ENCODE measurements around the gene C1S. TPM values are rescaled to one million over a fixed set of nuclear protein-coding genes. Genes with fewer than 3 reads are reported as not detected.
A peak's percentile ranks its signal among the peaks of the same experiment; 100 is the strongest.
"Not testable (repeated sequence)": the region's sequence is repeated elsewhere in the genome, so short reads cannot be mapped to it uniquely, and the experiment has no call there.

C1S gene
- total RNA-seq, result 10 to 100 TPM; 58.1 to 90.8 (median 85.9) TPM

- Histone ChIP-seq H3K27ac (peak within 1 kb of the TSS; percentile 78 to 80 (median 79)), H3K4me1 (peaks cover 14 to 25% of the 10 kb centered on the region in 2 donors), H3K4me3 (peak within 1 kb of the TSS; percentile 40 to 53 (median 44)), H3K27me3 (no peaks in the 10 kb centered on the region), H3K36me3 (peaks cover 0 to 5% of the 10 kb centered on the region in 2 donors), H3K9me3 (no peaks in the 10 kb centered on the region)
- TF ChIP-seq POLR2A (IDR thresholded peaks at IDR 0.05), result peak; percentile 35 to 41
- peak; percentile 86 to 97 (median 91) for TF ChIP-seq CTCF (IDR thresholded peaks at IDR 0.05 in 4 of 5, conservative IDR thresholded peaks at IDR 0.05 in 1 of 5)
- in situ Hi-C loops (cut with MboI; ENCODE audit: low sequenced_read_pairs in 4 of 4), result loop anchor here in 3 of 4 donors (5.0 kb wide), 2 partner anchors 47 to 52 kb away; partner anchors contain the start of gene C1RL (in 1 of the 3)
- intact Hi-C loops (cut with DNase I; ENCODE audit: low total_unique reads), result loop anchor here (1.0 kb wide), 3 partner anchors 32 to 53 kb away; partner anchors contain the start of genes C1R and C1RL
- peak; percentile 99 for ATAC-seq
- peak; percentile 79 to 87 for DNase-seq
Measured at GRCh38 chr12:7060353-7060954, at the start of gene C1S. C1S (plus strand) TSS chr12:7060718; CDS start chr12:7061913, 1,195 bp downstream.

- in situ Hi-C loops (cut with MboI; ENCODE audit: low sequenced_read_pairs in 4 of 4); H3K36me3 ChIP-seq: not testable (repeated sequence)
- H3K27ac ChIP-seq, result peak overlapping the region; percentile 75 to 98 (median 88)
Measured at GRCh38 chr12:7011398-7011797, 49.1 kb upstream of the C1S start.

GRCh38 chr12:7012024-7012607 is 48.4 kb upstream of the C1S start:
- Histone ChIP-seq H3K27me3 (no peaks in the 10 kb centered on the region), H3K9me3 (no peaks in the 10 kb centered on the region), H3K4me3 (no peak overlapping the region), H3K27ac (peak overlapping the region; percentile 75 to 98 (median 88)), H3K4me1 (peaks cover 80 to 90% of the 10 kb centered on the region in 2 donors), H3K36me3 (peaks cover 0 to 8% of the 10 kb centered on the region in 2 donors)
- TF ChIP-seq CTCF (IDR thresholded peaks at IDR 0.05 in 4 of 5, conservative IDR thresholded peaks at IDR 0.05 in 1 of 5) (no peak), POLR2A (IDR thresholded peaks at IDR 0.05) (no peak)
- ATAC-seq (peak; percentile 91 to 92), DNase-seq (peak in 1 of 2 donors; percentile 35)
- intact Hi-C loops (cut with DNase I; ENCODE audit: low total_unique reads), result no loop called here
- in situ Hi-C loops (cut with MboI; ENCODE audit: low sequenced_read_pairs in 4 of 4), result no loop called here

More at GRCh38 chr12:7011398-7011797, 49.1 kb upstream of the C1S start:
- H3K27me3 ChIP-seq; intact Hi-C loops (cut with DNase I; ENCODE audit: low total_unique reads); H3K9me3 ChIP-seq; H3K4me3 ChIP-seq: not testable (repeated sequence)
- peaks cover 80 to 90% of the 10 kb centered on the region in 2 donors for H3K4me1 ChIP-seq
- DNase-seq (peak in 1 of 2 donors; percentile 43), ATAC-seq (peak in 1 of 2 donors; percentile 45)

- Histone ChIP-seq H3K4me1 (peaks cover 80 to 85% of the 10 kb centered on the region in 2 donors), H3K4me3 (no peak overlapping the region), H3K9me3 (no peaks in the 10 kb centered on the region), H3K36me3 (peaks cover 0 to 8% of the 10 kb centered on the region in 2 donors), H3K27ac (peak overlapping the region; percentile 75 to 98 (median 88)), H3K27me3 (no peaks in the 10 kb centered on the region)
- in situ Hi-C loops (cut with MboI; ENCODE audit: low sequenced_read_pairs in 4 of 4), result no loop called here
- DNase-seq (no peak), ATAC-seq (no peak)
- TF ChIP-seq CTCF (IDR thresholded peaks at IDR 0.05 in 4 of 5, conservative IDR thresholded peaks at IDR 0.05 in 1 of 5), result no peak
- TF ChIP-seq POLR2A (IDR thresholded peaks at IDR 0.05), result no peak
- intact Hi-C loops (cut with DNase I; ENCODE audit: low total_unique reads), result no loop called here
Measured at GRCh38 chr12:7013101-7013500, 47.4 kb upstream of the C1S start.

All from gastrocnemius medialis (tissue), 4 donors.